A549 (cell line): ENCODE measurements around the gene SCN5A. TPM values are rescaled to one million over a fixed set of nuclear protein-coding genes. Genes with fewer than 3 reads are reported as not detected.

Source experiments
- ATAC-seq, 2 experiments: fragments of 200-7000 bp in 1 of 2; fragments of >200 bp in 1 of 2; cut with Nextera tagmentation in 1 of 2; cut with Tn5 transposase in 1 of 2; 3 replicates each; pipeline versions ENCODE4 v1.8.0 to v1.9.1; 2018 to 2020; ENCODE audit warnings: mild to moderate bottlenecking in 1 of 2, moderate library complexity in 1 of 2
- CTCF ChIA-PET: fragments of 300-600 bp; sonication (Branson Sonifier 250); formaldehyde crosslinking; extraction: SDS; loops from one replicate; lab custom pipeline; 2021; ENCODE audit warnings: antibody characterized with exemption, inconsistent platforms; lab: Yijun Ruan, JAX
- POLR2A ChIA-PET: fragments of 350-600 bp; formaldehyde crosslinking; extraction: SDS; loops from one replicate; lab custom pipeline; 2021; ENCODE audit warnings: antibody characterized with exemption, inconsistent platforms; lab: Yijun Ruan, JAX
- DNase-seq, 2 experiments: peaks; one replicate each; pipeline versions ENCODE4 v3.0.0 to v3.0.0-alpha.2; 2011 to 2016; ENCODE audit warnings: low read depth in 1 of 2, low spot score in 1 of 2
- FAIRE-seq: peaks from 2 replicates; lab custom pipeline; 2011; peaks lifted over from hg19 to GRCh38; lab: Jason Lieb, UNC
- H3K27ac ChIP-seq, 2 experiments: fragments of >200 bp; sonication (Bioruptor Twin); formaldehyde crosslinking; 3 replicates each; pipeline ENCODE4 v1.5.1; 2016 to 2017
- H3K4me1 ChIP-seq: fragments of >200 bp; sonication (Bioruptor Twin); formaldehyde crosslinking; 3 replicates; pipeline ENCODE4 v1.6.1; 2016
- H3K4me2 ChIP-seq: fragments of >200 bp; sonication (Bioruptor Twin); formaldehyde crosslinking; 3 replicates; pipeline ENCODE4 v1.6.1; 2016
- H3K4me3 ChIP-seq: fragments of >200 bp; sonication (Bioruptor Twin); formaldehyde crosslinking; 3 replicates; pipeline ENCODE4 v1.5.1; 2016
- H3K9me3 ChIP-seq: fragments of >200 bp; sonication (Bioruptor Twin); formaldehyde crosslinking; 3 replicates; pipeline ENCODE4 v1.6.1; 2016
- BHLHE40 ChIP-seq: IDR thresholded peaks from 2 replicates; pipeline ENCODE4 v1.6.1; 2012; ENCODE audit warnings: low read depth, low read length, inconsistent platforms
- CBX2 ChIP-seq: fragments of 200-600 bp; sonication (generic); IDR thresholded peaks from 2 replicates; pipeline ENCODE4 v1.6.1; 2016; ENCODE audit warnings: low read depth, mild to moderate bottlenecking, borderline replicate concordance
- CBX8 ChIP-seq: fragments of 200-600 bp; sonication (generic); IDR thresholded peaks from 2 replicates; pipeline ENCODE4 v1.6.1; 2016
- CHD4 ChIP-seq: fragments of 200-600 bp; sonication (generic); IDR thresholded peaks from 2 replicates; pipeline ENCODE4 v1.6.1; 2016; ENCODE audit warnings: antibody characterized with exemption, mild to moderate bottlenecking, borderline replicate concordance
- EHF ChIP-seq: fragments of 250-450 bp; sonication (Bioruptor Pico); IDR thresholded peaks from 2 replicates; pipeline ENCODE4 v1.5.0; 2020; ENCODE audit warnings: mild to moderate bottlenecking
- EP300 ChIP-seq, 2 experiments: fragments of >200 bp; sonication (Bioruptor Twin); formaldehyde crosslinking; IDR thresholded peaks; 2 replicates in 1 of 2; 3 replicates in 1 of 2; pipeline ENCODE4 v1.6.1; 2016 to 2017
- FOSL2 ChIP-seq, 2 experiments: fragments of 450-650 bp in 1 of 2; fragments of >200 bp in 1 of 2; sonication (Bioruptor Twin) in 1 of 2; formaldehyde crosslinking; IDR thresholded peaks; 2 replicates each; pipeline versions ENCODE4 v1.5.0 to v1.6.1; 2016 to 2020; ENCODE audit warnings: mild to moderate bottlenecking in 1 of 2, moderate library complexity in 1 of 2
- FOXS1 ChIP-seq: fragments of 250-450 bp; sonication (Bioruptor Pico); IDR thresholded peaks from 2 replicates; pipeline ENCODE4 v1.5.0; 2020; ENCODE audit warnings: mild to moderate bottlenecking, moderate library complexity
- HOXA7 ChIP-seq: fragments of 250-450 bp; sonication (Bioruptor Pico); IDR thresholded peaks from 2 replicates; pipeline ENCODE4 v1.5.0; 2020; ENCODE audit warnings: mild to moderate bottlenecking, moderate library complexity
- HOXB13 ChIP-seq: fragments of 250-450 bp; sonication (Bioruptor Pico); IDR thresholded peaks from 2 replicates; pipeline ENCODE4 v1.5.0; 2020; ENCODE audit warnings: low read depth, mild to moderate bottlenecking, moderate library complexity
- KDM5A ChIP-seq: fragments of 200-600 bp; sonication (generic); IDR thresholded peaks from 2 replicates; pipeline ENCODE4 v1.6.1; 2016; ENCODE audit warnings: antibody characterized with exemption, mild to moderate bottlenecking
- MAZ ChIP-seq: fragments of 150-350 bp; IDR thresholded peaks from 2 replicates; pipeline ENCODE4 v1.6.1; 2014; ENCODE audit warnings: antibody characterized with exemption, low read depth, low read length, borderline replicate concordance
- MYC ChIP-seq: IDR thresholded peaks from 2 replicates; pipeline ENCODE4 v1.6.1; 2012; ENCODE audit warnings: mild to moderate bottlenecking, inconsistent platforms, low read length, improper control_type of control experiment, borderline replicate concordance
- NFE2L2 ChIP-seq: fragments of 150-350 bp; conservative IDR thresholded peaks from 2 replicates; pipeline ENCODE4 v1.6.1; 2014; ENCODE audit warnings: low read length
- PHF8 ChIP-seq: fragments of 200-600 bp; sonication (generic); IDR thresholded peaks from 2 replicates; pipeline ENCODE4 v1.6.1; 2016; ENCODE audit warnings: low read depth, mild to moderate bottlenecking, antibody characterized with exemption, moderate library complexity, borderline replicate concordance
- POLR2AphosphoS2 ChIP-seq: conservative IDR thresholded peaks from 2 replicates; pipeline ENCODE4 v1.6.1; 2012; ENCODE audit warnings: low read length, improper control_type of control experiment, inconsistent platforms
- RAD21 ChIP-seq, 2 experiments: fragments of >200 bp in 1 of 2; sonication (Bioruptor Twin) in 1 of 2; formaldehyde crosslinking in 1 of 2; IDR thresholded peaks in 1 of 2; conservative IDR thresholded peaks in 1 of 2; 2 replicates in 1 of 2; 3 replicates in 1 of 2; pipeline ENCODE4 v1.6.1; 2012 to 2018; ENCODE audit warnings: inconsistent platforms in 1 of 2
- RCOR1 ChIP-seq: fragments of 150-350 bp; IDR thresholded peaks from 2 replicates; pipeline ENCODE4 v1.6.1; 2014; ENCODE audit warnings: antibody characterized with exemption, low read length, low read depth
- RFX5 ChIP-seq: fragments of 450-650 bp; IDR thresholded peaks from 2 replicates; pipeline ENCODE4 v1.7.1; 2014; ENCODE audit warnings: antibody characterized with exemption, mild to moderate bottlenecking, moderate library complexity
- SMC3 ChIP-seq: fragments of >200 bp; sonication (Bioruptor Twin); formaldehyde crosslinking; IDR thresholded peaks from 3 replicates; pipeline ENCODE4 v1.6.1; 2018; ENCODE audit warnings: inconsistent platforms
- SREBF2 ChIP-seq: fragments of 450-650 bp; IDR thresholded peaks from 2 replicates; pipeline ENCODE4 v1.6.1; 2014; ENCODE audit warnings: mild to moderate bottlenecking, moderate library complexity
- TFCP2L1 ChIP-seq: fragments of 250-450 bp; sonication (Bioruptor Pico); IDR thresholded peaks from 2 replicates; pipeline ENCODE4 v1.5.0; 2021; ENCODE audit warnings: mild to moderate bottlenecking
- TP53 ChIP-seq: fragments of 250-450 bp; sonication (Bioruptor Pico); IDR thresholded peaks from 2 replicates; pipeline ENCODE4 v1.5.0; 2021; ENCODE audit warnings: mild to moderate bottlenecking, moderate library complexity
- ZSCAN20 ChIP-seq: fragments of 250-450 bp; sonication (Bioruptor Pico); IDR thresholded peaks from 2 replicates; pipeline ENCODE4 v1.8.0; 2022; ENCODE audit warnings: mild to moderate bottlenecking, moderate library complexity
- WGBS: methylation state at CpG from one replicate; pipeline ENCODE4 v1.1.6; 2017; ENCODE audit errors: missing lambda C conversion rate; 5-methylcytosine and 5-hydroxymethylcytosine counted together
- polyA plus RNA-seq, 4 experiments: library from polyadenylated mRNA; depleted of rRNA in 3 of 4; stranded (reverse); fragments of >200 nt; fragmentation: RNase III in 1 of 4; extraction: RNeasy Plus Mini Kit Qiagen cat#74134 plus additional on column Dnase treatment in 1 of 4; gene quantifications; 2 replicates in 3 of 4; 3 replicates in 1 of 4; pipeline ENCODE4 v1.2.3, GENCODE V29; 2011 to 2017
- TF ChIP-seq, protein P1 (sequence below): fragments of 250-450 bp; sonication (Bioruptor Pico); IDR thresholded peaks from 2 replicates; pipeline ENCODE4 v1.5.0; 2021; ENCODE audit warnings: mild to moderate bottlenecking, moderate library complexity, borderline replicate concordance
- TF ChIP-seq, protein P2 (sequence below): fragments of >200 bp; sonication (Bioruptor Twin); formaldehyde crosslinking; IDR thresholded peaks from 3 replicates; pipeline ENCODE4 v1.6.1; 2016
- TF ChIP-seq, protein P3 (sequence below): fragments of 150-350 bp; IDR thresholded peaks from 2 replicates; pipeline ENCODE4 v1.6.1; 2014; ENCODE audit warnings: low read depth, mild to moderate bottlenecking, low read length
- TF ChIP-seq, protein P4 (sequence below): fragments of >200 bp; sonication (Bioruptor Twin); formaldehyde crosslinking; IDR thresholded peaks from 2 replicates; pipeline ENCODE4 v1.6.1; 2016
- TF ChIP-seq, protein P5 (sequence below): IDR thresholded peaks from 2 replicates; pipeline ENCODE4 v1.6.1; 2012

Gene SCN5A
- polyA plus RNA-seq, 2 of the 4 experiments (the other 2 are of a cell fraction): 0.09 to 0.19 TPM

DNA sequence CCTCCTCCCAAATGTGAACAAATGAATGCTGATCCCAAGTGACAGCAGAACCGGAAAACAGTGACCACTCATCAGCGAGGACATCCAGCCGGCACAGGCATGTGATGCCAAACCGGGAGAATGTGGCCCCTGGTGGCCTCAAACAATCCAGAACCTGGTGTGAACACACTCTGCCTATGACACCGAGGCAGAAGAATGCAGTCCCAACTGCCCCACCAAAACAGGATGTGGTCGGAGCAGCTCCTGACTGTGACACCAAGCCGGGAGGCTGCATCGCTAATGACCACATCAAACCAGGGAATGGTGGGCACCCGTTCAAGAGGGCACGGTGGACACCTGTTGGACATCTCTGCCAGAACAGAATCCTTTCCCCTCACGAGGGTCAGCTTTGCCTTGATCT, 15.4 kb downstream of the SCN5A start:
- FAIRE-seq (no peak), DNase-seq (no peak), ATAC-seq (no peak)
- 23% methylated on average over 10 of the region's 11 CpGs for WGBS
- H3K4me3 ChIP-seq: no peak overlapping the region
- POLR2A ChIA-PET: no interaction called here
- no peak overlapping the region for H3K4me2 ChIP-seq
- H3K27ac ChIP-seq: no peak overlapping the region
- CTCF ChIA-PET: interaction anchor here (1.0 to 3.2 kb wide), 2 partner anchors 13 to 21 kb away, joined by 3 to 18 read pairs; no protein-coding TSS in a partner anchor
- no peaks in the 10 kb centered on the region for H3K9me3 ChIP-seq
- no peaks in the 10 kb centered on the region for H3K4me1 ChIP-seq
- no peak for TF ChIP-seq SMC3
- TF ChIP-seq FOXS1: no peak
- TF ChIP-seq RAD21 (conservative IDR thresholded peaks at IDR 0.05 in 1 of 2, IDR thresholded peaks at IDR 0.05 in 1 of 2): no peak

DNA sequence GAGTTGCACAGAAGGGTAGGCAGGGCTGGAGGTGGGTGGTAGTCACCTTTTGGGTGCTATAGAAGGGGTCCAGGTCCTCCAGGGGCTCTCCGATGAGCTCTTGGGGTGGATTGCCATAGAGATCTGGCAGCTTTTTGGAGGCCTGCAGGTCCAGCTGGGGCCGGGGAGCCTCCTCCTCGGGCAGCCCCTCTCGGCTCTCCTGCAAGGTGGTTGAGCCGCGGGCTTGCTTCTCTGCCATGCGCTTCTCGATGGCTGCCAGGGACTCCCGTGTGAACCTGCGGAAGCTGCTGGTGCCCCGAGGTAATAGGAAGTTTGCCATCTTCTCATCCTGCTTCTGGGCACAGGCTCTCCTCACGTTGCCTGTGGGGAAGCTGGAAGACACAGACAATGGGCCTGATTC, 16.5 kb downstream of the SCN5A start:
- FAIRE-seq (no peak), ATAC-seq (no peak), DNase-seq (no peak)
- Histone ChIP-seq H3K4me2 (no peak overlapping the region), H3K27ac (no peak overlapping the region), H3K4me1 (no peaks in the 10 kb centered on the region), H3K4me3 (no peak overlapping the region), H3K9me3 (no peaks in the 10 kb centered on the region)
- TF ChIP-seq, protein P1, sequence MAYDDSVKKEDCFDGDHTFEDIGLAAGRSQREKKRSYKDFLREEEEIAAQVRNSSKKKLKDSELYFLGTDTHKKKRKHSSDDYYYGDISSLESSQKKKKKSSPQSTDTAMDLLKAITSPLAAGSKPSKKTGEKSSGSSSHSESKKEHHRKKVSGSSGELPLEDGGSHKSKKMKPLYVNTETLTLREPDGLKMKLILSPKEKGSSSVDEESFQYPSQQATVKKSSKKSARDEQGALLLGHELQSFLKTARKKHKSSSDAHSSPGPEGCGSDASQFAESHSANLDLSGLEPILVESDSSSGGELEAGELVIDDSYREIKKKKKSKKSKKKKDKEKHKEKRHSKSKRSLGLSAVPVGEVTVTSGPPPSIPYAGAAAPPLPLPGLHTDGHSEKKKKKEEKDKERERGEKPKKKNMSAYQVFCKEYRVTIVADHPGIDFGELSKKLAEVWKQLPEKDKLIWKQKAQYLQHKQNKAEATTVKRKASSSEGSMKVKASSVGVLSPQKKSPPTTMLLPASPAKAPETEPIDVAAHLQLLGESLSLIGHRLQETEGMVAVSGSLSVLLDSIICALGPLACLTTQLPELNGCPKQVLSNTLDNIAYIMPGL (CRISPR knock-in tag): no peak
- TF ChIP-seq CBX2 (no peak), HOXB13 (CRISPR knock-in tag) (no peak), KDM5A (no peak), NFE2L2 (no peak), CBX8 (no peak), PHF8 (no peak), EP300 (IDR thresholded peaks at IDR 0.05) (no peak), FOSL2 (IDR thresholded peaks at IDR 0.05) (no peak), FOSL2 (CRISPR knock-in tag; IDR thresholded peaks at IDR 0.05) (no peak), TFCP2L1 (no peak), MAZ (no peak), EHF (CRISPR knock-in tag) (no peak), RFX5 (no peak), RCOR1 (no peak)
- TF ChIP-seq, protein P2, sequence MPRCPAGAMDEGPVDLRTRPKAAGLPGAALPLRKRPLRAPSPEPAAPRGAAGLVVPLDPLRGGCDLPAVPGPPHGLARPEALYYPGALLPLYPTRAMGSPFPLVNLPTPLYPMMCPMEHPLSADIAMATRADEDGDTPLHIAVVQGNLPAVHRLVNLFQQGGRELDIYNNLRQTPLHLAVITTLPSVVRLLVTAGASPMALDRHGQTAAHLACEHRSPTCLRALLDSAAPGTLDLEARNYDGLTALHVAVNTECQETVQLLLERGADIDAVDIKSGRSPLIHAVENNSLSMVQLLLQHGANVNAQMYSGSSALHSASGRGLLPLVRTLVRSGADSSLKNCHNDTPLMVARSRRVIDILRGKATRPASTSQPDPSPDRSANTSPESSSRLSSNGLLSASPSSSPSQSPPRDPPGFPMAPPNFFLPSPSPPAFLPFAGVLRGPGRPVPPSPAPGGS: no peak
- TF ChIP-seq, protein P3, sequence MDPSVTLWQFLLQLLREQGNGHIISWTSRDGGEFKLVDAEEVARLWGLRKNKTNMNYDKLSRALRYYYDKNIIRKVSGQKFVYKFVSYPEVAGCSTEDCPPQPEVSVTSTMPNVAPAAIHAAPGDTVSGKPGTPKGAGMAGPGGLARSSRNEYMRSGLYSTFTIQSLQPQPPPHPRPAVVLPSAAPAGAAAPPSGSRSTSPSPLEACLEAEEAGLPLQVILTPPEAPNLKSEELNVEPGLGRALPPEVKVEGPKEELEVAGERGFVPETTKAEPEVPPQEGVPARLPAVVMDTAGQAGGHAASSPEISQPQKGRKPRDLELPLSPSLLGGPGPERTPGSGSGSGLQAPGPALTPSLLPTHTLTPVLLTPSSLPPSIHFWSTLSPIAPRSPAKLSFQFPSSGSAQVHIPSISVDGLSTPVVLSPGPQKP: no peak
- TF ChIP-seq, protein P4, sequence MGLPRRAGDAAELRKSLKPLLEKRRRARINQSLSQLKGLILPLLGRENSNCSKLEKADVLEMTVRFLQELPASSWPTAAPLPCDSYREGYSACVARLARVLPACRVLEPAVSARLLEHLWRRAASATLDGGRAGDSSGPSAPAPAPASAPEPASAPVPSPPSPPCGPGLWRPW: no peak
- WGBS: 53% methylated on average over 9 of the region's 12 CpGs
- ChIA-PET POLR2A (no interaction called here), CTCF (interaction anchor here (1.0 to 2.6 kb wide), 3 partner anchors 11 to 19 kb away, joined by 3 to 8 read pairs (median 3); no protein-coding TSS in a partner anchor)

DNA sequence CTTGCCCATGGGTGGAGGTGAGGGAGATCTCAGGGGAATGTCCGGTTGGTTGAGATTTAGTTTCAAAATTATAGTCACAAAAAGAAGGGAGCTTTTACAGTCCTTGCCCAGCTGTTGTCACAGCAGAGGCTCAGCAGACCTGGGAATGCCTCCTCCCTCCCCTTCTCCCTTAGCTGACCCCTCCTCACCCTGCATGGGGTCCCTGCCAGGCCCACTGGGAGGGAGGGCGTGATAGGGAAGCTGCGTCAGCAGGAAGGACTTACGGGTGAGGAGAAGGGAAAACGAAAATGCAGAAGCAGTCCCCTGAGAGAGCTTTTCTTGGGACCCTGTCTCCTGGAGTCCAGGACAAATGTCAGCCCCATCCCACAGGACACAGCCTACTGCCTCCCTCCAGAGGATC, 18.9 kb downstream of the SCN5A start:
- no peaks in the 10 kb centered on the region for H3K4me1 ChIP-seq
- no peaks in the 10 kb centered on the region for H3K9me3 ChIP-seq
- H3K4me2 ChIP-seq: no peak overlapping the region
- ATAC-seq (no peak), DNase-seq (no peak), FAIRE-seq (no peak)
- no peak overlapping the region for H3K4me3 ChIP-seq
- POLR2A ChIA-PET: no interaction called here
- TF ChIP-seq BHLHE40: no peak
- TF ChIP-seq RFX5: no peak
- TF ChIP-seq POLR2AphosphoS2: no peak
- TF ChIP-seq EHF (CRISPR knock-in tag): no peak
- no peak for TF ChIP-seq CBX8
- no peak for TF ChIP-seq CHD4
- no peak for TF ChIP-seq HOXA7
- TF ChIP-seq ZSCAN20 (CRISPR knock-in tag): no peak
- TF ChIP-seq MYC: no peak
- no peak for TF ChIP-seq FOSL2 (IDR thresholded peaks at IDR 0.05)
- TF ChIP-seq FOSL2 (CRISPR knock-in tag; IDR thresholded peaks at IDR 0.05): no peak
- no peak for TF ChIP-seq PHF8
- TF ChIP-seq, protein P5, sequence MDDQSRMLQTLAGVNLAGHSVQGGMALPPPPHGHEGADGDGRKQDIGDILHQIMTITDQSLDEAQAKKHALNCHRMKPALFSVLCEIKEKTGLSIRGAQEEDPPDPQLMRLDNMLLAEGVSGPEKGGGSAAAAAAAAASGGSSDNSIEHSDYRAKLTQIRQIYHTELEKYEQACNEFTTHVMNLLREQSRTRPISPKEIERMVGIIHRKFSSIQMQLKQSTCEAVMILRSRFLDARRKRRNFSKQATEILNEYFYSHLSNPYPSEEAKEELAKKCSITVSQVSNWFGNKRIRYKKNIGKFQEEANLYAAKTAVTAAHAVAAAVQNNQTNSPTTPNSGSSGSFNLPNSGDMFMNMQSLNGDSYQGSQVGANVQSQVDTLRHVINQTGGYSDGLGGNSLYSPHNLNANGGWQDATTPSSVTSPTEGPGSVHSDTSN: no peak
- no peak for TF ChIP-seq TP53
- TF ChIP-seq, protein P4: no peak
- TF ChIP-seq SREBF2: no peak
- no peak for TF ChIP-seq HOXB13 (CRISPR knock-in tag)
- WGBS: 63% methylated on average over 5 of the region's 5 CpGs
- CTCF ChIA-PET: interaction anchor here (1.3 to 3.5 kb wide), 6 partner anchors 8 to 135 kb away, joined by 3 to 12 read pairs (median 4); partner anchors contain the start of gene EXOG
- no peak overlapping the region for H3K27ac ChIP-seq
